Endothelial cell of umbilical vein (primary cell): ENCODE measurements around the gene PNPLA1. TPM values are rescaled to one million over a fixed set of nuclear protein-coding genes. Genes with fewer than 3 reads are reported as not detected.

Source experiments
- BruUV-seq: library from RNA; stranded (reverse); fragments of 400-500 nt; replicated peaks from 2 replicates; lab custom pipeline; 2021; lab: Mats Ljungman, UMichigan
- CTCF ChIA-PET: fragments of 300-600, 350-600 bp; sonication (Branson Sonifier 250); formaldehyde crosslinking; loops from one replicate; lab custom pipeline; 2021; ENCODE audit warnings: antibody characterized with exemption, inconsistent platforms; lab: Charles Lee
- POLR2A ChIA-PET: fragments of 300-600, 350-600 bp; sonication (Branson Sonifier 250); formaldehyde crosslinking; loops from one replicate; lab custom pipeline; 2021; ENCODE audit warnings: antibody characterized with exemption, inconsistent platforms; lab: Charles Lee
- DNase-seq: peaks from one replicate; pipeline ENCODE4 v3.0.0-alpha.2; 2011; ENCODE audit warnings: low read depth, low spot score
- FAIRE-seq: peaks from 2 replicates; lab custom pipeline; 2011; peaks lifted over from hg19 to GRCh38; lab: Jason Lieb, UNC
- H2AFZ ChIP-seq: 2 replicates; pipeline ENCODE4 v1.6.0; 2012; ENCODE audit warnings: low read depth, low read length, control low read depth, inconsistent platforms
- H3K27ac ChIP-seq: 2 replicates; pipeline ENCODE4 v1.5.1; 2011; ENCODE audit warnings: low read depth, mild to moderate bottlenecking, control low read depth, low read length, moderate library complexity; ENCODE audit not compliant: insufficient read depth
- H3K27me3 ChIP-seq, 2 experiments: 2 replicates each; pipeline versions ENCODE4 v1.6.0 to v1.6.1; 2011; ENCODE audit warnings: low read length in 2 of 2, mixed read lengths in 1 of 2; ENCODE audit not compliant: control insufficient read depth in 2 of 2, insufficient read depth in 2 of 2
- H3K36me3 ChIP-seq, 2 experiments: 2 replicates in 1 of 2; 3 replicates in 1 of 2; pipeline ENCODE4 v1.5.1; 2011; ENCODE audit warnings: low read length in 2 of 2, mild to moderate bottlenecking in 1 of 2, moderate library complexity in 1 of 2; ENCODE audit not compliant: control insufficient read depth in 2 of 2, insufficient read depth in 2 of 2; ENCODE audit errors: extremely low read depth in 1 of 2
- H3K4me1 ChIP-seq: 3 replicates; pipeline ENCODE4 v1.5.1; 2011; ENCODE audit warnings: mild to moderate bottlenecking, low read length; ENCODE audit not compliant: control insufficient read depth, insufficient read depth; ENCODE audit errors: extremely low read depth
- H3K4me2 ChIP-seq: 2 replicates; pipeline ENCODE4 v1.6.1; 2011; ENCODE audit warnings: low read length, control low read depth, mixed read lengths; ENCODE audit not compliant: insufficient read depth
- H3K4me3 ChIP-seq, 3 experiments: fragments of 200-600 bp in 1 of 3; sonication (generic), shearing (Covaris generic) in 1 of 3; replicated peaks in 1 of 3; 2 replicates each; pipeline ENCODE4 v1.5.1; 2011 to 2016; ENCODE audit warnings: control low read depth in 3 of 3, low read length in 3 of 3, mild to moderate bottlenecking in 2 of 3, inconsistent platforms in 1 of 3, low read depth in 1 of 3, moderate library complexity in 1 of 3; ENCODE audit not compliant: insufficient read depth in 1 of 3
- H3K79me2 ChIP-seq: 2 replicates; pipeline ENCODE4 v1.6.0; 2012; ENCODE audit warnings: low read length, inconsistent platforms; ENCODE audit not compliant: control insufficient read depth, insufficient read depth
- H3K9ac ChIP-seq: replicated peaks from 2 replicates; pipeline ENCODE3; 2011; ENCODE audit warnings: low read length, control low read depth; ENCODE audit not compliant: insufficient read depth; ENCODE audit errors: extremely low read depth
- H3K9me1 ChIP-seq: replicated peaks from 3 replicates; pipeline ENCODE4 v1.6.0; 2011; ENCODE audit warnings: mild to moderate bottlenecking, low read length; ENCODE audit not compliant: control insufficient read depth, insufficient read depth; ENCODE audit errors: extremely low read depth
- H3K9me3 ChIP-seq: replicated peaks from 2 replicates; pipeline ENCODE4 v1.5.1; 2012; ENCODE audit warnings: low read length, inconsistent platforms; ENCODE audit not compliant: control insufficient read depth, insufficient read depth
- H4K20me1 ChIP-seq: replicated peaks from 2 replicates; pipeline ENCODE3; 2011; ENCODE audit warnings: mild to moderate bottlenecking, low read length; ENCODE audit not compliant: control insufficient read depth, insufficient read depth; ENCODE audit errors: extremely low read depth
- CTCF ChIP-seq, 2 donors: IDR thresholded peaks; 1 replicate in 1 of 2; 2 replicates in 1 of 2; pipeline ENCODE4 v1.5.1; 2011; ENCODE audit warnings: low read length in 2 of 2, mild to moderate bottlenecking in 2 of 2, moderate library complexity in 2 of 2, control low read depth in 1 of 2, inconsistent platforms in 1 of 2, low read depth in 1 of 2; ENCODE audit not compliant: insufficient read depth in 1 of 2; ENCODE audit errors: extremely low read depth in 1 of 2
- EZH2 ChIP-seq: IDR thresholded peaks from 2 replicates; pipeline ENCODE4 v1.6.1; 2012; ENCODE audit warnings: borderline replicate concordance, low read depth, mild to moderate bottlenecking, moderate library complexity, low read length, inconsistent platforms; ENCODE audit not compliant: severe bottlenecking
- FOS ChIP-seq: IDR thresholded peaks from 2 replicates; pipeline ENCODE4 v1.6.1; 2011; ENCODE audit warnings: mild to moderate bottlenecking, low read length, moderate library complexity, borderline replicate concordance; ENCODE audit not compliant: insufficient read depth
- JUN ChIP-seq: IDR thresholded peaks from 2 replicates; pipeline ENCODE4 v1.6.1; 2011; ENCODE audit warnings: borderline replicate concordance, low read depth; ENCODE audit not compliant: insufficient read length, insufficient read depth
- MYC ChIP-seq: IDR thresholded peaks from one replicate; pipeline ENCODE4 v1.6.1; 2011; ENCODE audit warnings: mild to moderate bottlenecking, low read depth, low read length
- POLR2AphosphoS5 ChIP-seq: IDR thresholded peaks from 2 replicates; pipeline ENCODE4 v1.6.1; 2012; ENCODE audit warnings: low read depth, mild to moderate bottlenecking, control low read depth, low read length, moderate library complexity; ENCODE audit not compliant: insufficient read depth
- dilution Hi-C: fragments of 300-500 bp; cut with MboI; formaldehyde crosslinking; loops from one replicate; pipeline ENCODE4 v1.15.0; 2019; ENCODE audit warnings: low sequenced_read_pairs; ENCODE audit not compliant: extremely low pct_ligation_motif_present
- intact Hi-C: fragments of 100-400 bp; cut with micrococcal nuclease; formaldehyde crosslinking; loops from one replicate; pipeline ENCODE4 v1.10.0; 2022
- polyA plus RNA-seq, 4 experiments: library from polyadenylated mRNA; depleted of rRNA in 3 of 4; stranded (reverse) in 3 of 4; unstranded in 1 of 4; fragments of >200 nt; gene quantifications; 2 replicates each; pipeline versions ENCODE4 v1.2.1 to v1.2.3, GENCODE V29; 2011 to 2012; ENCODE audit warnings: missing spikeins in 1 of 4
- total RNA-seq: library from RNA; stranded (reverse); gene quantifications from 2 replicates; pipeline ENCODE4 v1.2.3, GENCODE V29; 2021
- TF ChIP-seq, protein P1 (sequence below): IDR thresholded peaks from 2 replicates; pipeline ENCODE4 v1.6.1; 2011; ENCODE audit not compliant: insufficient read depth, insufficient read length

Gene PNPLA1
- total and polyA plus RNA-seq, 2 donors (not counting 3 experiments of a cell fraction or from before 2014, with no cell fraction given): not detected

- TF ChIP-seq, protein P1, sequence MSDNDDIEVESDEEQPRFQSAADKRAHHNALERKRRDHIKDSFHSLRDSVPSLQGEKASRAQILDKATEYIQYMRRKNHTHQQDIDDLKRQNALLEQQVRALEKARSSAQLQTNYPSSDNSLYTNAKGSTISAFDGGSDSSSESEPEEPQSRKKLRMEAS: no peak
- no peak for TF ChIP-seq JUN
- TF ChIP-seq MYC: no peak
- no peak for TF ChIP-seq POLR2AphosphoS5
- TF ChIP-seq FOS: no peak
- TF ChIP-seq EZH2: no peak
- TF ChIP-seq CTCF (IDR thresholded peaks at IDR 0.05; ENCODE audit: extremely low read depth in 1 of 2, insufficient read depth in 1 of 2, low read depth in 1 of 2, low read length in 2 of 2): no peak
- no peaks in the 10 kb centered on the region for H3K9me1 ChIP-seq
- ChIA-PET CTCF (interaction anchor here (1.2 to 1.6 kb wide), 2 partner anchors 20 to 34 kb away, joined by 3 to 4 read pairs; no protein-coding TSS in a partner anchor), POLR2A (no interaction called here)
- no peak overlapping the region for H3K4me2 ChIP-seq
- H3K9me3 ChIP-seq: peaks cover 1% of the 10 kb centered on the region
- H3K79me2 ChIP-seq: no peaks in the 10 kb centered on the region
- no peak overlapping the region for H3K9ac ChIP-seq
- H3K4me3 ChIP-seq: no peak overlapping the region
- intact Hi-C loops (no loop called here), dilution Hi-C loops (no loop called here)
- H4K20me1 ChIP-seq: no peaks in the 10 kb centered on the region
- no peak for FAIRE-seq
- H3K27ac ChIP-seq: no peak overlapping the region
- no peaks in the 10 kb centered on the region for H3K36me3 ChIP-seq
- BruUV-seq: no TSS peak
- peaks cover 7% of the 10 kb centered on the region for H3K4me1 ChIP-seq
- peaks cover 3 to 5% of the 10 kb centered on the region in 2 experiments for H3K27me3 ChIP-seq
- no peak for DNase-seq
- no peak overlapping the region for H2AFZ ChIP-seq
Measured at GRCh38 chr6:36268478-36269275, 1.2 kb upstream of the PNPLA1 start.
